Measurements from ENCODE around the gene SUPT20H. TPM values are rescaled to one million over a fixed set of nuclear protein-coding genes. Genes with fewer than 3 reads are reported as not detected.

SUPT20H gene
- total and polyA plus RNA-seq, 4 experiments from 2014 or later: 59.9 to 105 (median 85.1) TPM

GRCh38 chr13:37011002-37011401 lies 48.5 kb downstream of the SUPT20H start:
- intact Hi-C loops (cut with micrococcal nuclease): no loop called here
- Histone ChIP-seq H3K4me1 (ENCODE audit: insufficient read depth, low read length) (no peaks in the 10 kb centered on the region), H3K27ac (ENCODE audit: low read depth, low read length) (no peak overlapping the region), H3K9me3 (ENCODE audit: control insufficient read depth in 1 of 2, low read length in 2 of 2) (no peaks in the 10 kb centered on the region), H3K4me3 (ENCODE audit: low read length in 2 of 2) (no peak overlapping the region), H3K27me3 (ENCODE audit: insufficient read depth, low read length) (no peaks in the 10 kb centered on the region), H3K36me3 (ENCODE audit: insufficient read depth, low read length) (peaks cover 57% of the 10 kb centered on the region)
- ChIA-PET CTCF (ENCODE audit: partially characterized antibody) (interaction anchor here (1.2 to 1.4 kb wide), 2 partner anchors 9 to 11 kb away, joined by 3 to 4 read pairs; partner anchors contain the start of gene EXOSC8), POLR2A (ENCODE audit: partially characterized antibody) (interaction anchor here (4.5 kb wide), 1 partner anchor 10 kb away, joined by 38 read pairs; the partner anchor contains the start of genes ALG5 and EXOSC8)
- Mint-ChIP-seq H3K9me3 (no peaks in the 10 kb centered on the region), H3K27ac (no peak overlapping the region), H3K27me3 (no peaks in the 10 kb centered on the region), H3K4me3 (no peak overlapping the region), H3K4me1 (peaks cover 0 to 8% (median 2%) of the 10 kb centered on the region in 4 donors), H3K36me3 (peaks cover 48 to 86% of the 10 kb centered on the region in 2 donors)
- no peak for DNase-seq

- H3K27me3 ChIP-seq (ENCODE audit: insufficient read depth, low read length): no peaks in the 10 kb centered on the region
- no peak for DNase-seq
- no peak overlapping the region for H3K27ac ChIP-seq (ENCODE audit: low read depth, low read length)
- H3K36me3 Mint-ChIP-seq: peaks cover 42 to 84% of the 10 kb centered on the region in 2 donors
- H3K9me3 Mint-ChIP-seq: no peaks in the 10 kb centered on the region
- H3K4me1 Mint-ChIP-seq: peaks cover 0 to 7% (median 2%) of the 10 kb centered on the region in 4 donors
- intact Hi-C loops (cut with micrococcal nuclease): no loop called here
- H3K36me3 ChIP-seq (ENCODE audit: insufficient read depth, low read length): peaks cover 56% of the 10 kb centered on the region
- H3K27ac Mint-ChIP-seq: peak overlapping the region in 4 of 7 donors; percentile 7 to 89 (median 36)
- H3K9me3 ChIP-seq (ENCODE audit: control insufficient read depth in 1 of 2, low read length in 2 of 2): no peaks in the 10 kb centered on the region
- ChIA-PET CTCF (ENCODE audit: partially characterized antibody) (interaction anchor here (1.2 to 1.4 kb wide), 2 partner anchors 9 to 10 kb away, joined by 3 to 4 read pairs; partner anchors contain the start of gene EXOSC8), POLR2A (ENCODE audit: partially characterized antibody) (interaction anchor here (4.5 kb wide), 1 partner anchor 10 kb away, joined by 38 read pairs; the partner anchor contains the start of genes ALG5 and EXOSC8)
- no peak overlapping the region for H3K4me3 Mint-ChIP-seq
- H3K27me3 Mint-ChIP-seq: no peaks in the 10 kb centered on the region
- no peak overlapping the region for H3K4me3 ChIP-seq (ENCODE audit: low read length in 2 of 2)
- H3K4me1 ChIP-seq (ENCODE audit: insufficient read depth, low read length): no peaks in the 10 kb centered on the region
These were observed 49.1 kb downstream of the SUPT20H start for GRCh38 chr13:37010424-37010823.

- no peaks in the 10 kb centered on the region for H3K4me1 ChIP-seq (ENCODE audit: insufficient read depth, low read length)
- H3K9me3 ChIP-seq (ENCODE audit: control insufficient read depth in 1 of 2, low read length in 2 of 2): no peaks in the 10 kb centered on the region
- H3K36me3 Mint-ChIP-seq: peaks cover 38 to 84% of the 10 kb centered on the region in 2 donors
- no peaks in the 10 kb centered on the region for H3K9me3 Mint-ChIP-seq
- CTCF ChIA-PET (ENCODE audit: partially characterized antibody): interaction anchor here (1.2 kb wide), 1 partner anchor 8 kb away, joined by 3 read pairs; no protein-coding TSS in a partner anchor
- H3K27me3 ChIP-seq (ENCODE audit: insufficient read depth, low read length): no peaks in the 10 kb centered on the region
- no peak overlapping the region for H3K4me3 Mint-ChIP-seq
- H3K36me3 ChIP-seq (ENCODE audit: insufficient read depth, low read length): peaks cover 56% of the 10 kb centered on the region
- H3K27me3 Mint-ChIP-seq: no peaks in the 10 kb centered on the region
- H3K4me1 Mint-ChIP-seq: peaks cover 0 to 7% (median 2%) of the 10 kb centered on the region in 4 donors
- no peak for DNase-seq
- peak overlapping the region in 4 of 7 donors; percentile 1 to 60 (median 42) for H3K27ac Mint-ChIP-seq
- POLR2A ChIA-PET (ENCODE audit: partially characterized antibody): interaction anchor here (4.5 kb wide), 1 partner anchor 9 kb away, joined by 38 read pairs; the partner anchor contains the start of genes ALG5 and EXOSC8
- no peak overlapping the region for H3K4me3 ChIP-seq (ENCODE audit: low read length in 2 of 2)
- no peak overlapping the region for H3K27ac ChIP-seq (ENCODE audit: low read depth, low read length)
- intact Hi-C loops (cut with micrococcal nuclease): no loop called here
These were observed 49.8 kb downstream of the SUPT20H start for GRCh38 chr13:37009692-37010091.

DNA sequence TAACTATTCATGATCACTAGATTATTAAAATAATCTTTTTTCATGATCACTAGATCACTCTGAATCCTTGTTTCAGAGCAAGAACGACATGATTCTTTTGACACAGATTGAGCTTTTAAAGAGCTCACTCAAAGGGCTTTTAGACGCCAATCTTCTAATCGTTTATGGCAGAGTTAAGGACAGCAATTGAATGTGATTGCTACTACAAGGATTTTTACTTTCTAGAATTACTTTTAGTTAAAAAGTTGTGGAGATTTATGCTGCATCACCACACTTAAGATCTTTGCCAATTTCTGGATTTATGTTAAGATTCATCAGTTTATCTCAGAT lies 57.6 kb downstream of the SUPT20H start:
- H3K9me3 Mint-ChIP-seq: peaks cover 0 to 13% (median 0%) of the 10 kb centered on the region in 8 donors
- H3K36me3 Mint-ChIP-seq: peaks cover 7 to 66% of the 10 kb centered on the region in 2 donors
- H3K4me1 ChIP-seq (ENCODE audit: insufficient read depth, low read length): peaks cover 29% of the 10 kb centered on the region
- H3K4me1 Mint-ChIP-seq: peaks cover 21 to 53% (median 29%) of the 10 kb centered on the region in 4 donors
- peak overlapping the region in 1 of 2 donors; percentile 91 for H3K4me3 ChIP-seq (ENCODE audit: low read length in 2 of 2)
- ChIA-PET CTCF (ENCODE audit: partially characterized antibody) (interaction anchor here (1.2 kb wide), 1 partner anchor 9 kb away, joined by 3 read pairs; no protein-coding TSS in a partner anchor), POLR2A (ENCODE audit: partially characterized antibody) (interaction anchor here (2.8 to 4.0 kb wide), 2 partner anchors 10 to 21 kb away, joined by 15 to 38 read pairs; no protein-coding TSS in a partner anchor)
- peaks cover 30% of the 10 kb centered on the region for H3K36me3 ChIP-seq (ENCODE audit: insufficient read depth, low read length)
- H3K27ac Mint-ChIP-seq: peak overlapping the region; percentile 99 to 100 (median 100)
- peak overlapping the region; percentile 92 for H3K27ac ChIP-seq (ENCODE audit: low read depth, low read length)
- no peaks in the 10 kb centered on the region for H3K27me3 Mint-ChIP-seq
- no peaks in the 10 kb centered on the region for H3K27me3 ChIP-seq (ENCODE audit: insufficient read depth, low read length)
- intact Hi-C loops (cut with micrococcal nuclease): no loop called here
- DNase-seq: no peak
- H3K4me3 Mint-ChIP-seq: peak overlapping the region in 7 of 8 donors; percentile 99 to 100 (median 100)
- H3K9me3 ChIP-seq (ENCODE audit: control insufficient read depth in 1 of 2, low read length in 2 of 2): no peaks in the 10 kb centered on the region

DNA sequence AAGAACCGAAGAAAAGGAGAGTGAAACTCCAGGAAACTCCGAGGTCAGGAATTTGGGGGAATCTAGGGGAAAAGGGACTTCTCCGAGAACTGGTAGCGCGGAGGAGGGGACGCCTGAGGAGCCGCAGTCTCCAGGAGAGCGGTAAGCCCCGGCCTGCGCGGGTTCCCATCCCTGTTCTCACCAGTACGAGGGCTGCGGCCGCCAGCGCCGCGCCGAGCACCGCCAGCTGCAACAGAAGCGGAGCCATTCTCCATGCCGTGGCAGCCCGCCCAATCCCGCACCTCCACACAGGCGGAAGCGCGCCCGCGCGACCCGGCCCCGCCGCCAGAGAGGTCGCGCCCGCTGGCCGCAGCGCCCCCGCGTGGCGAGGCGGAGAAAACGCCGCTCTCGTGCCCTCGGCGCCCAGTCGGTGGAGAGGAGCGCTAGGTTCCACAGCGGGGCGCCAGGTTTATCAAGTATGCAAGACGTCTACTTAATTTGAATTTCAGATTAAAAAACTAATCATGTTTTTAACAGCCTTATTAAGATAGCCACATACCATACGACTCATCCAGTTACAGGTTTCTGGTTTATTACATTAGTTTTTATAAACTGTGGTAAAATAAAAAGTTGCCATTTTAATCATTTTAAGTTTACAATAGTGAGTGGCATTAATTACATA lies 60.3 kb downstream of the SUPT20H start, which contains the start of gene ALG5:
Gene ALG5 (minus strand): TSS at position 287 of the 661 bp plus-strand sequence. CDS start 40 bp downstream, at position 247.
- peak within 1 kb of the TSS; percentile 90 to 91 for H3K4me3 ChIP-seq (ENCODE audit: low read length in 2 of 2)
- H3K36me3 ChIP-seq (ENCODE audit: insufficient read depth, low read length): peaks cover 24% of the 10 kb centered on the region
- intact Hi-C loops (cut with micrococcal nuclease): loop anchor here (1.0 kb wide), 1 partner anchor 653 kb away; the partner anchor contains the start of gene SPART
- Mint-ChIP-seq H3K4me1 (peaks cover 27 to 64% (median 38%) of the 10 kb centered on the region in 4 donors), H3K9me3 (peaks cover 0 to 13% (median 0%) of the 10 kb centered on the region in 8 donors), H3K27me3 (no peaks in the 10 kb centered on the region), H3K4me3 (peak within 1 kb of the TSS; percentile 98 to 100 (median 100)), H3K36me3 (peaks cover 15 to 61% of the 10 kb centered on the region in 2 donors), H3K27ac (peak within 1 kb of the TSS; percentile 99 to 100 (median 100))
- H3K27me3 ChIP-seq (ENCODE audit: insufficient read depth, low read length): no peaks in the 10 kb centered on the region
- no peaks in the 10 kb centered on the region for H3K9me3 ChIP-seq (ENCODE audit: control insufficient read depth in 1 of 2, low read length in 2 of 2)
- POLR2A ChIA-PET (ENCODE audit: partially characterized antibody): interaction anchor here (0.8 to 4.0 kb wide), 10 partner anchors 9 to 1350 kb away, joined by 3 to 49 read pairs (median 10); partner anchors contain the start of genes SUPT20H and UFM1
- H3K4me1 ChIP-seq (ENCODE audit: insufficient read depth, low read length): peaks cover 32% of the 10 kb centered on the region
- H3K27ac ChIP-seq (ENCODE audit: low read depth, low read length): peak within 1 kb of the TSS; percentile 92
- CTCF ChIA-PET (ENCODE audit: partially characterized antibody): interaction anchor here (0.6 to 2.6 kb wide), 9 partner anchors 10 to 653 kb away, joined by 3 to 10 read pairs (median 4); partner anchors contain the start of genes SPART and SUPT20H
- DNase-seq: peak; percentile 93 to 97 (median 95)

GRCh38 chr13:36998624-36999041 lies 60.9 kb downstream of the SUPT20H start:
- peaks cover 32% of the 10 kb centered on the region for H3K4me1 ChIP-seq (ENCODE audit: insufficient read depth, low read length)
- H3K27ac ChIP-seq (ENCODE audit: low read depth, low read length): peak overlapping the region; percentile 92
- no peaks in the 10 kb centered on the region for H3K27me3 Mint-ChIP-seq
- ChIA-PET POLR2A (ENCODE audit: partially characterized antibody) (interaction anchor here (1.0 to 4.0 kb wide), 6 partner anchors 8 to 1350 kb away, joined by 6 to 49 read pairs (median 16); partner anchors contain the start of genes SUPT20H and UFM1), CTCF (ENCODE audit: partially characterized antibody) (interaction anchor here (0.6 to 2.6 kb wide), 4 partner anchors 9 to 19 kb away, joined by 3 to 10 read pairs (median 5); no protein-coding TSS in a partner anchor)
- peaks cover 19 to 63% of the 10 kb centered on the region in 2 donors for H3K36me3 Mint-ChIP-seq
- H3K4me3 Mint-ChIP-seq: peak overlapping the region; percentile 98 to 100 (median 100)
- peak in 1 of 5 donors; percentile 46 for DNase-seq
- H3K4me1 Mint-ChIP-seq: peaks cover 27 to 64% (median 38%) of the 10 kb centered on the region in 4 donors
- intact Hi-C loops (cut with micrococcal nuclease): loop anchor here (1.0 kb wide), 1 partner anchor 652 kb away; the partner anchor contains the start of gene SPART
- H3K9me3 ChIP-seq (ENCODE audit: control insufficient read depth in 1 of 2, low read length in 2 of 2): no peaks in the 10 kb centered on the region
- H3K27me3 ChIP-seq (ENCODE audit: insufficient read depth, low read length): no peaks in the 10 kb centered on the region
- H3K27ac Mint-ChIP-seq: peak overlapping the region; percentile 94 to 100 (median 100)
- H3K4me3 ChIP-seq (ENCODE audit: low read length in 2 of 2): peak overlapping the region; percentile 90 to 91
- peaks cover 26% of the 10 kb centered on the region for H3K36me3 ChIP-seq (ENCODE audit: insufficient read depth, low read length)
- H3K9me3 Mint-ChIP-seq: peaks cover 0 to 13% (median 0%) of the 10 kb centered on the region in 8 donors

All from CD4-positive, alpha-beta memory T cell (primary cell).